NB4 (cell line): ENCODE results near the gene EIF2S2.

Experiments
- MYC ChIP-seq: IDR thresholded peaks from 2 replicates; pipeline ENCODE4 v1.6.1; 2011; ENCODE audit warnings: low read depth, low read length
- POLR2A ChIP-seq: IDR thresholded peaks from 2 replicates; pipeline ENCODE4 v1.6.1; 2011; ENCODE audit warnings: mild to moderate bottlenecking; ENCODE audit not compliant: insufficient read length; ENCODE audit errors: extremely low read depth
- TF ChIP-seq, protein P1 (sequence below): IDR thresholded peaks from one replicate; pipeline ENCODE4 v1.5.1; 2012; ENCODE audit warnings: low read depth, low read length
- TF ChIP-seq, protein P2 (sequence below): IDR thresholded peaks from 2 replicates; pipeline ENCODE4 v1.6.1; 2011; ENCODE audit warnings: low read depth, low read length

DNA sequence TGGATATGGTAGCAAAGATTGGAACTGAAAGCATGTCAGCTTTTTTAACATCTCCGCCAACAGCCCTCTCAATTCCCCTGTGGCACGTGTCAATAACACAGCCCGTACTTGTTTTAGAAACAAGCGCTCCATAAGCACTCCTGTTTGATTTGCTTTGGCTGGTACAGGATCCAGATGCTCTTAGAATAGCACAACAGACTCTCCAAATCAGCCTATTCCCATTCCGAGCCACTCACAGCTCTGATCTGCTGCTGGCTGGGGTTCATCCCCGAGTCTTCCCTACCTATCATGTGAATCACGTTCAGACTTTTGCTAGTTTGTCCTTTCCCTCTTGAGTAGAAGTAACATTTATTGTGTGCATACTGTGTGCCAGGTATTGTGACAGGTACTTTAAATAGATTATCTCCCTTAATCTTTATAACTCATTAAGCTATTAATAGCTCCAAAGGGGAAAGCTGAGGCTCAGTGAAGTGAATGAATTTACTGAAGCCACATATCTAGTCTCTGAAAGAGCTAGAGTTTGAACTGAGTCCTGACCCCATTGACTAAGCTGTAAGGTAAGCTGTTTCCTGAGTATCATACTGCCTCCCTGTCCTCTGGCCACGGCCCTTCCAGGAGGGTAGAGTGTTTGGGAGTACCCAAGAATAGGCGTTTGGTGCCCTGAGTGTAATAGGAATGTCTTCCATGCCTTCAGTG lies 71.6 kb downstream of the EIF2S2 start:
- TF ChIP-seq, protein P1, sequence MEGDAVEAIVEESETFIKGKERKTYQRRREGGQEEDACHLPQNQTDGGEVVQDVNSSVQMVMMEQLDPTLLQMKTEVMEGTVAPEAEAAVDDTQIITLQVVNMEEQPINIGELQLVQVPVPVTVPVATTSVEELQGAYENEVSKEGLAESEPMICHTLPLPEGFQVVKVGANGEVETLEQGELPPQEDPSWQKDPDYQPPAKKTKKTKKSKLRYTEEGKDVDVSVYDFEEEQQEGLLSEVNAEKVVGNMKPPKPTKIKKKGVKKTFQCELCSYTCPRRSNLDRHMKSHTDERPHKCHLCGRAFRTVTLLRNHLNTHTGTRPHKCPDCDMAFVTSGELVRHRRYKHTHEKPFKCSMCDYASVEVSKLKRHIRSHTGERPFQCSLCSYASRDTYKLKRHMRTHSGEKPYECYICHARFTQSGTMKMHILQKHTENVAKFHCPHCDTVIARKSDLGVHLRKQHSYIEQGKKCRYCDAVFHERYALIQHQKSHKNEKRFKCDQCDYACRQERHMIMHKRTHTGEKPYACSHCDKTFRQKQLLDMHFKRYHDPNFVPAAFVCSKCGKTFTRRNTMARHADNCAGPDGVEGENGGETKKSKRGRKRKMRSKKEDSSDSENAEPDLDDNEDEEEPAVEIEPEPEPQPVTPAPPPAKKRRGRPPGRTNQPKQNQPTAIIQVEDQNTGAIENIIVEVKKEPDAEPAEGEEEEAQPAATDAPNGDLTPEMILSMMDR, result no peak
- TF ChIP-seq, protein P2, sequence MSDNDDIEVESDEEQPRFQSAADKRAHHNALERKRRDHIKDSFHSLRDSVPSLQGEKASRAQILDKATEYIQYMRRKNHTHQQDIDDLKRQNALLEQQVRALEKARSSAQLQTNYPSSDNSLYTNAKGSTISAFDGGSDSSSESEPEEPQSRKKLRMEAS, result no peak
- no peak for TF ChIP-seq POLR2A
- TF ChIP-seq MYC, result no peak
